ENCODE results near the gene UGT1A6. TPM values are rescaled to one million over a fixed set of nuclear protein-coding genes. Genes with fewer than 3 reads are reported as not detected.
A peak's percentile ranks its signal among the peaks of the same experiment; 100 is the strongest.

UGT1A6 gene
- total and polyA plus RNA-seq, 10 donors, result not detected

GRCh38 chr2:233811087-233811486, 118.4 kb downstream of the UGT1A6 start:
- 71 to 84% (median 79%) methylated on average over 4 of the region's 4 CpGs for whole genome bisulfite sequencing, 5 donors
- H3K36me3 ChIP-seq, result no peaks in the 10 kb centered on the region
- H3K27ac ChIP-seq, result no peak overlapping the region
- intact Hi-C loops (cut with DNase I; ENCODE audit: low total_unique reads), result no loop called here
- peaks cover 0 to 49% (median 0%) of the 10 kb centered on the region in 7 donors for H3K27me3 ChIP-seq (replicated peaks in 1 of 7)
- peak; percentile 49 for DNase-seq
- no peak overlapping the region for H3K4me3 ChIP-seq
- no peaks in the 10 kb centered on the region for H3K9me3 ChIP-seq
- TF ChIP-seq POLR2A (IDR thresholded peaks at IDR 0.05), result no peak
- TF ChIP-seq CTCF (IDR thresholded peaks at IDR 0.05 in 8 of 11, conservative IDR thresholded peaks at IDR 0.05 in 3 of 11), result no peak
- no peak for TF ChIP-seq POLR2AphosphoS5 (IDR thresholded peaks at IDR 0.05)
- H3K4me1 ChIP-seq, result no peaks in the 10 kb centered on the region

- no peak overlapping the region for H3K4me3 ChIP-seq
- H3K27ac ChIP-seq, result no peak overlapping the region
- TF ChIP-seq CTCF (IDR thresholded peaks at IDR 0.05 in 8 of 11, conservative IDR thresholded peaks at IDR 0.05 in 3 of 11), result no peak
- TF ChIP-seq POLR2AphosphoS5 (IDR thresholded peaks at IDR 0.05), result no peak
- no peak for TF ChIP-seq POLR2A (IDR thresholded peaks at IDR 0.05)
- 82 to 93% (median 89%) methylated on average over 8 of the region's 8 CpGs for WGBS, 5 donors
- no peaks in the 10 kb centered on the region for H3K4me1 ChIP-seq
- intact Hi-C loops (cut with DNase I; ENCODE audit: low total_unique reads), result no loop called here
- H3K27me3 ChIP-seq (replicated peaks in 1 of 7), result peaks cover 0 to 49% (median 0%) of the 10 kb centered on the region in 7 donors
- H3K9me3 ChIP-seq, result peaks cover 0 to 4% (median 0%) of the 10 kb centered on the region in 8 donors
- DNase-seq, result peak; percentile 38
- no peaks in the 10 kb centered on the region for H3K36me3 ChIP-seq
These were observed 119.0 kb downstream of the UGT1A6 start for GRCh38 chr2:233811732-233812131.

- peak; percentile 16 for DNase-seq
- H3K4me3 ChIP-seq, result no peak overlapping the region
These were observed 120.8 kb downstream of the UGT1A6 start for GRCh38 chr2:233813236-233814055.

More at GRCh38 chr2:233813236-233814055, 120.8 kb downstream of the UGT1A6 start:
- TF ChIP-seq CTCF (IDR thresholded peaks at IDR 0.05 in 8 of 11, conservative IDR thresholded peaks at IDR 0.05 in 3 of 11) (no peak), POLR2A (IDR thresholded peaks at IDR 0.05) (no peak), POLR2AphosphoS5 (IDR thresholded peaks at IDR 0.05) (no peak)
- intact Hi-C loops (cut with DNase I; ENCODE audit: low total_unique reads), result no loop called here
- no peaks in the 10 kb centered on the region for H3K36me3 ChIP-seq
- peaks cover 0 to 35% (median 0%) of the 10 kb centered on the region in 7 donors for H3K27me3 ChIP-seq (replicated peaks in 1 of 7)
- H3K27ac ChIP-seq, result no peak overlapping the region
- peaks cover 0 to 4% (median 0%) of the 10 kb centered on the region in 8 donors for H3K9me3 ChIP-seq
- no peaks in the 10 kb centered on the region for H3K4me1 ChIP-seq
- 78 to 89% (median 84%) methylated on average over 3 of the region's 3 CpGs for WGBS, 5 donors

Data from spleen (tissue), 11 donors.